GM19035 (cell line): ENCODE measurements around the gene FAM120A.

Experiments used
- ATAC-seq: cut with Tn5 transposase; IDR thresholded peaks from one replicate; pipeline ENCODE4 v1.9.1; 2021; ENCODE audit not compliant: unreplicated experiment

Gene FAM120A

DNA sequence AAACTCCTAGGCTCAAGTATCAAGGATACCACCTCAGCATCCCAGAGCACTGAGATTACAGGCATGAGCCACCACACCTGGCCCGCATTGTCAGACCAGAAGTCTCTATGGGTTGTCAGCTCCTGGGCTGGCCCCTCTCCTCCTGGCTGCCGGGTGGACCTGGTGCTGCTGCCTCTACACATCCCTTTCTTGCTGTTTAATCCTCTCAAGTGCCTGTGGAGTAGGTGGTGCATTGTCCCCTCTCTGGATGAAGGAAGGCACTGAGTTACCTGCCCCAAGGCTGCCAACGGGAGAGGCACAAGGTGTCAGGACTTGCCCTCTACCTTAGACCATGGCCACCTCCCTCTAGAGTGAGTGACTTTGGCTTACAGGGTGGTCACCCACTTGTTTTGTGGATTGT is 162.3 kb downstream of the FAM120A start:
- ATAC-seq = no peak

DNA sequence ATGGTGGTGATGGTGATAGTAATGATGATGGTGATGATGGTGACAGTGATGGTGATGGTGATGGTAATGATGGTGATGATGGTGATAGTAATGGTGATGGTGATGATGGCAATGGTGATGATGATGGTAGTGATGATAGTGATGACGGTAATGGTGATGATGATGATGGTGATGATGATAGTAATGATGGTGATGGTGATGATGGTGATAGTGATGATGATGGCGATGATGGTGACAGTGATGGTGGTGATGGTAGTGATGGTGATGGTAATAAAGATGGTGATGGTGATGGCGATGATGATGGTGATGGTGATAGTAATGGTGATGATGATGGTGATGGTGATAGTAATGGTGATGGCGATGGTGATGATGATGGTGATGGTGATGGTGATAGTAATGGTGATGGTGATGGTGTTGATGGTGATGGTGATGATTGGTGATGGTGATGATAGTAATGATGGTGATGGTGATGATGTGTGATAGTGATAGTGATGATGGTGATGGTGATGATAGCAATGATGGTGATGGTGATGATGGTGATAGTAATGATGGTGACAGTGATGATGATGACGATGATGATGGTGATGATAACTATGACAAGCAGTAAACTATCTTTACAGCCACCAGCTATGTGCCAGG is 163.5 kb downstream of the FAM120A start:
- ATAC-seq = no peak
